Bronchial epithelial cell (primary cell): ENCODE results near the gene CCDC192. TPM values are rescaled to one million over a fixed set of nuclear protein-coding genes. Genes with fewer than 3 reads are reported as not detected.

Experiments used
- DNase-seq: peaks from one replicate; pipeline ENCODE4 v3.0.0-alpha.2; 2010; ENCODE audit warnings: low read depth
- FAIRE-seq: peaks from 2 replicates; lab custom pipeline; 2011; peaks lifted over from hg19 to GRCh38; lab: Jason Lieb, UNC
- H3K27me3 ChIP-seq: 2 replicates; pipeline ENCODE4 v1.5.1; 2011; ENCODE audit warnings: low read length; ENCODE audit not compliant: control insufficient read depth, insufficient read depth
- H3K36me3 ChIP-seq: 2 replicates; pipeline ENCODE4 v1.5.1; 2011; ENCODE audit warnings: low read length; ENCODE audit not compliant: control insufficient read depth, insufficient read depth
- H3K4me3 ChIP-seq: 2 replicates; pipeline ENCODE4 v1.5.1; 2011; ENCODE audit warnings: mild to moderate bottlenecking, low read depth, low read length, control low read depth
- CTCF ChIP-seq: IDR thresholded peaks from 2 replicates; pipeline ENCODE4 v1.5.1; 2011; ENCODE audit warnings: mild to moderate bottlenecking, moderate library complexity, low read length, control low read depth, inconsistent platforms; ENCODE audit not compliant: insufficient read depth, severe bottlenecking
- total RNA-seq: library from RNA; depleted of rRNA; stranded (reverse); fragments of >200 nt; gene quantifications from 2 replicates; pipeline ENCODE4 v1.2.1, GENCODE V29; 2014

The CCDC192 gene
- total RNA-seq, 1 donor from 2014 or later = not detected

DNA sequence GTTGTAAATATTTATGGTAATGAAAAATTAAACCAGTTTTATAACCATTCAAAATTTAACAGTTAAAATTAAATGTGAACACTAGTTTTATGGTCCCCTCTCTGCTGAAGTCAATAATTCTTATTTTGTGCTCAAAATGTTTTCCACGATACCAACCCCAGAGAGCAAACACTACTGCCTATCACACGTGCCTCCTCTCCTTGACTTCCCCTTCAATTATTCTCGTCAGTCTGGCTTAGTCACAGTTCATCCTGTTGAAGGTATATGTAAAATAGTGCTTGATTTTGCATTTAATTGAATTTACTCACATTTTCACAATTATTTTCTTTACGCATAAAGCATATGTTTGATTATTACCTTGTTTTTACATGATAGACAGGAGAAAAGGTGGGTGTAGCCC is 148.8 kb downstream of the CCDC192 start:
- Histone ChIP-seq H3K4me3 (no peak overlapping the region), H3K36me3 (no peaks in the 10 kb centered on the region), H3K27me3 (no peaks in the 10 kb centered on the region)
- no peak for FAIRE-seq
- no peak for DNase-seq
- no peak for TF ChIP-seq CTCF

DNA sequence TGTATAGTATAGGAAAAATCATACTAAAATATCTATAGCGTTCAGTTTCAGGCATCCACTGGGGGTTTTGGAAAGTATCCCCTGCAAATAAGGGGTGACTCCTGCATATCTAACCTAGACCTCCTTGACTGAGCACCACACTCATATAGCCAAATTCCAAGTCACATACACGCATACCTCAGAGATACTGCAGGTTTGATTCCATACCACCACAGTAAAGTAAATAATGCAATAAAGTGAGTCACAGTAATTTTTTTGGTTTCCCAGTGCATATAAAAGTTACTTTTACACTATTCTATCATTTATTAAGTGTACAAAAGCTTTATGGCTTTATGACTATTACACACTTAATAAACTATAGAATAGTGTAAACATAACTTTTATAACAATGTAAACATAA is 151.3 kb downstream of the CCDC192 start:
- Histone ChIP-seq H3K4me3 (no peak overlapping the region), H3K36me3 (no peaks in the 10 kb centered on the region), H3K27me3 (no peaks in the 10 kb centered on the region)
- DNase-seq = no peak
- no peak for TF ChIP-seq CTCF
- FAIRE-seq = no peak

DNA sequence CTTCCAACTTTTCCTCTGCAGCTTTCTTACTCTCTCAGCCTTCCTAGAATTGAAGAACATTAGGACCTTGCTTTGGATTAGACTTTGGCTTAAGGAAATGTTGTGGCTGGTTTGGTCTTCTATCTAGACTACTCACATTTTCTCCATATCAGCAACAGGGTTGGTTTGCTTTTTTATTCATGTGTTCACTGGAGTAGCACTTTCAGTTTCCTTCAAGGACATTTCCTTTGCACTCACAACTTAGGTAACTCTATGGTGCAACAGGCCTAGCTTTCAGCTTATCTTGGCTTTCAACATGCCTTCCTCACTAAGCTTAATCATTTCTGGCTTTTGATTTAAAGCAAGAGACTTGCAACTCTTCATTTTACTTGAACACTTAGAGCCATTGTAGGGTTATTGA is 153.1 kb downstream of the CCDC192 start:
- no peaks in the 10 kb centered on the region for H3K27me3 ChIP-seq
- TF ChIP-seq CTCF = no peak
- H3K36me3 ChIP-seq = no peaks in the 10 kb centered on the region
- no peak for FAIRE-seq
- no peak overlapping the region for H3K4me3 ChIP-seq
- DNase-seq = no peak

- TF ChIP-seq CTCF = no peak
- DNase-seq = no peak
- H3K27me3 ChIP-seq = no peaks in the 10 kb centered on the region
- H3K36me3 ChIP-seq = no peaks in the 10 kb centered on the region
- H3K4me3 ChIP-seq = no peak overlapping the region
- no peak for FAIRE-seq
Measured at GRCh38 chr5:127858116-127858784, 155.1 kb downstream of the CCDC192 start.

GRCh38 chr5:127860291-127860690 is 157.1 kb downstream of the CCDC192 start:
- TF ChIP-seq CTCF = no peak
- H3K36me3 ChIP-seq = no peaks in the 10 kb centered on the region
- FAIRE-seq = no peak

GRCh38 chr5:127863161-127863560 is 160.0 kb downstream of the CCDC192 start:
- FAIRE-seq (no peak), DNase-seq (peak; percentile 59)
- TF ChIP-seq CTCF = no peak
- Histone ChIP-seq H3K4me3 (no peak overlapping the region), H3K36me3 (no peaks in the 10 kb centered on the region), H3K27me3 (no peaks in the 10 kb centered on the region)

More at GRCh38 chr5:127860291-127860690, 157.1 kb downstream of the CCDC192 start:
- H3K4me3 ChIP-seq = no peak overlapping the region
- no peak for DNase-seq
- no peaks in the 10 kb centered on the region for H3K27me3 ChIP-seq
